SH-SY5Y (cell line): Measurements from ENCODE around the gene TERT.

Experiments
- GATA2 ChIP-seq: IDR thresholded peaks from 2 replicates; pipeline ENCODE4 v1.6.1; 2011; ENCODE audit warnings: mild to moderate bottlenecking, low read depth, low read length
- GATA3 ChIP-seq: IDR thresholded peaks from 2 replicates; pipeline ENCODE4 v1.6.1; 2011; ENCODE audit warnings: low read depth, mild to moderate bottlenecking, low read length, moderate library complexity

GRCh38 chr5:1208221-1208742 is 86.6 kb downstream of the TERT start:
- TF ChIP-seq GATA2 (no peak), GATA3 (no peak)
